Common myeloid progenitor, CD34-positive (primary cell): ENCODE data around the gene RELL1.

Experiments
- CTCF ChIA-PET: fragments of 350-600 bp; sonication (Branson Sonifier 250); formaldehyde crosslinking; loops from one replicate; lab custom pipeline; 2021; ENCODE audit warnings: antibody characterized with exemption; lab: Charles Lee
- POLR2A ChIA-PET: fragments of 350-600 bp; sonication (Branson Sonifier 250); formaldehyde crosslinking; loops from one replicate; lab custom pipeline; 2021; ENCODE audit warnings: antibody characterized with exemption; lab: Charles Lee
- DNase-seq, 3 donors: peaks; one replicate each; pipeline versions ENCODE4 v3.0.0 to v3.0.0-alpha.2; 2013
- H3K27ac ChIP-seq, 2 experiments: 1 replicate in 1 of 2; 2 replicates in 1 of 2; pipeline ENCODE4 v1.7.0; 2013; ENCODE audit warnings: inconsistent platforms in 2 of 2, low read length in 2 of 2, mild to moderate bottlenecking in 2 of 2, low read depth in 1 of 2, moderate library complexity in 1 of 2; ENCODE audit not compliant: severe bottlenecking in 2 of 2, insufficient read depth in 1 of 2, poor library complexity in 1 of 2
- H3K27me3 ChIP-seq, 5 experiments: replicated peaks in 2 of 5; 1 replicate in 3 of 5; 2 replicates in 2 of 5; pipeline versions ENCODE4 v1.6.1 to v1.7.0; 2013; ENCODE audit warnings: low read length in 4 of 5, mild to moderate bottlenecking in 2 of 5, moderate library complexity in 2 of 5, inconsistent platforms in 1 of 5; ENCODE audit not compliant: insufficient read depth in 5 of 5, control insufficient read depth in 4 of 5
- H3K36me3 ChIP-seq, 4 experiments: 1 replicate in 2 of 4; 2 replicates in 2 of 4; pipeline versions ENCODE4 v1.6.1 to v1.7.0; 2013; ENCODE audit warnings: low read length in 3 of 4, control low read depth in 1 of 4, mild to moderate bottlenecking in 1 of 4; ENCODE audit not compliant: control insufficient read depth in 4 of 4, insufficient read depth in 4 of 4
- H3K4me1 ChIP-seq, 4 experiments: 1 replicate in 3 of 4; 2 replicates in 1 of 4; pipeline versions ENCODE4 v1.6.1 to v1.7.1; 2013; ENCODE audit warnings: low read length in 3 of 4, mild to moderate bottlenecking in 3 of 4, control low read depth in 1 of 4, inconsistent platforms in 1 of 4, moderate library complexity in 1 of 4; ENCODE audit not compliant: control insufficient read depth in 4 of 4, insufficient read depth in 4 of 4; ENCODE audit errors: control extremely low read depth in 1 of 4
- H3K4me3 ChIP-seq, 7 experiments: 1 replicate in 4 of 7; 2 replicates in 3 of 7; pipeline versions ENCODE4 v1.5.1 to v1.7.0; 2013; ENCODE audit warnings: mild to moderate bottlenecking in 7 of 7, low read length in 6 of 7, moderate library complexity in 6 of 7, inconsistent platforms in 2 of 7, low read depth in 2 of 7, control low read depth in 1 of 7; ENCODE audit not compliant: insufficient read depth in 4 of 7, control insufficient read depth in 1 of 7; ENCODE audit errors: extremely low read depth in 1 of 7
- H3K9me3 ChIP-seq, 5 experiments: 1 replicate in 4 of 5; 2 replicates in 1 of 5; pipeline versions ENCODE4 v1.6.1 to v1.7.1; 2013; ENCODE audit warnings: low read length in 4 of 5, mild to moderate bottlenecking in 2 of 5, inconsistent platforms in 1 of 5, low read depth in 1 of 5, moderate library complexity in 1 of 5; ENCODE audit not compliant: control insufficient read depth in 4 of 5, insufficient read depth in 2 of 5; ENCODE audit errors: control extremely low read depth in 1 of 5
- WGBS: methylation state at CpG from one replicate; pipeline ENCODE4 v1.1.5; 2013; ENCODE audit not compliant: insufficient coverage; 5-methylcytosine and 5-hydroxymethylcytosine counted together

The RELL1 gene

GRCh38 chr4:37728064-37728463, 41.9 kb upstream of the RELL1 start:
- Histone ChIP-seq H3K9me3 (no peaks in the 10 kb centered on the region), H3K4me3 (no peak overlapping the region), H3K36me3 (no peaks in the 10 kb centered on the region), H3K27ac (no peak overlapping the region), H3K27me3 (no peaks in the 10 kb centered on the region), H3K4me1 (peaks cover 0 to 10% (median 0%) of the 10 kb centered on the region in 4 experiments)
- no peak for DNase-seq
- ChIA-PET POLR2A (no interaction called here), CTCF (no interaction called here)

GRCh38 chr4:37727635-37728034, 41.5 kb upstream of the RELL1 start:
- no CpG with 5 or more reads among the region's 1 CpG for WGBS
- H3K9me3 ChIP-seq, result no peaks in the 10 kb centered on the region
- no peak overlapping the region for H3K4me3 ChIP-seq
- CTCF ChIA-PET, result interaction anchor here (0.6 to 1.0 kb wide), 2 partner anchors 11 to 594 kb away, joined by 3 to 4 read pairs; no protein-coding TSS in a partner anchor
- POLR2A ChIA-PET, result no interaction called here
- H3K36me3 ChIP-seq, result no peaks in the 10 kb centered on the region
- no peak overlapping the region for H3K27ac ChIP-seq
- H3K4me1 ChIP-seq, result peaks cover 0 to 10% (median 0%) of the 10 kb centered on the region in 4 experiments
- H3K27me3 ChIP-seq, result no peaks in the 10 kb centered on the region
- DNase-seq, result no peak

- ChIA-PET POLR2A (no interaction called here), CTCF (interaction anchor here (1.0 kb wide), 1 partner anchor 10 kb away, joined by 4 read pairs; no protein-coding TSS in a partner anchor)
- H3K27me3 ChIP-seq, result no peaks in the 10 kb centered on the region
- no peaks in the 10 kb centered on the region for H3K36me3 ChIP-seq
- H3K9me3 ChIP-seq, result no peaks in the 10 kb centered on the region
- H3K27ac ChIP-seq, result no peak overlapping the region
- DNase-seq, result no peak
- peaks cover 0 to 10% (median 0%) of the 10 kb centered on the region in 4 experiments for H3K4me1 ChIP-seq
- WGBS, result no CpG with 5 or more reads among the region's 4 CpGs
- no peak overlapping the region for H3K4me3 ChIP-seq
Measured at GRCh38 chr4:37726666-37727065, 40.5 kb upstream of the RELL1 start.

GRCh38 chr4:37725718-37726117, 39.5 kb upstream of the RELL1 start:
- 98% methylated on average over 6 of the region's 7 CpGs for WGBS

GRCh38 chr4:37723067-37723466, 36.9 kb upstream of the RELL1 start:
- Histone ChIP-seq H3K9me3 (no peaks in the 10 kb centered on the region), H3K27ac (no peak overlapping the region), H3K4me1 (peaks cover 0 to 3% (median 0%) of the 10 kb centered on the region in 4 experiments), H3K36me3 (no peaks in the 10 kb centered on the region), H3K27me3 (no peaks in the 10 kb centered on the region), H3K4me3 (no peak overlapping the region)
- DNase-seq, result no peak
- POLR2A ChIA-PET, result no interaction called here
- WGBS, result 100% methylated on average over 1 of the region's 1 CpG
- CTCF ChIA-PET, result no interaction called here

More at GRCh38 chr4:37725718-37726117, 39.5 kb upstream of the RELL1 start:
- Histone ChIP-seq H3K9me3 (no peaks in the 10 kb centered on the region), H3K4me1 (peaks cover 0 to 10% (median 0%) of the 10 kb centered on the region in 4 experiments), H3K27me3 (no peaks in the 10 kb centered on the region), H3K4me3 (no peak overlapping the region), H3K36me3 (no peaks in the 10 kb centered on the region), H3K27ac (no peak overlapping the region)
- ChIA-PET CTCF (no interaction called here), POLR2A (no interaction called here)
- DNase-seq, result no peak

- H3K9me3 ChIP-seq, result no peaks in the 10 kb centered on the region
- POLR2A ChIA-PET, result no interaction called here
- no peaks in the 10 kb centered on the region for H3K4me1 ChIP-seq
- no peak for DNase-seq
- H3K27ac ChIP-seq, result no peak overlapping the region
- no peaks in the 10 kb centered on the region for H3K27me3 ChIP-seq
- 98% methylated on average over 3 of the region's 4 CpGs for WGBS
- H3K36me3 ChIP-seq, result no peaks in the 10 kb centered on the region
- CTCF ChIA-PET, result interaction anchor here (1.0 kb wide), 1 partner anchor 13 kb away, joined by 3 read pairs; no protein-coding TSS in a partner anchor
- no peak overlapping the region for H3K4me3 ChIP-seq
Measured at GRCh38 chr4:37721995-37722638, 35.9 kb upstream of the RELL1 start.

GRCh38 chr4:37719021-37719420, 32.8 kb upstream of the RELL1 start:
- POLR2A ChIA-PET, result no interaction called here
- H3K36me3 ChIP-seq, result no peaks in the 10 kb centered on the region

More at GRCh38 chr4:37719021-37719420, 32.8 kb upstream of the RELL1 start:
- no peak overlapping the region for H3K4me3 ChIP-seq
- DNase-seq, result no peak
- CTCF ChIA-PET, result no interaction called here
- no peaks in the 10 kb centered on the region for H3K27me3 ChIP-seq
- 100% methylated on average over 1 of the region's 1 CpG for WGBS
- peaks cover 7 to 9% (median 8%) of the 10 kb centered on the region in 4 experiments for H3K4me1 ChIP-seq
- H3K27ac ChIP-seq, result no peak overlapping the region
- no peaks in the 10 kb centered on the region for H3K9me3 ChIP-seq
